HG02798 (cell line): Measurements from ENCODE around the gene COX4I2.

Experiments
- ATAC-seq: cut with Tn5 transposase; IDR thresholded peaks from one replicate; pipeline ENCODE4 v1.9.1; 2021; ENCODE audit warnings: mild to moderate bottlenecking; ENCODE audit not compliant: unreplicated experiment, poor library complexity

COX4I2 gene

DNA sequence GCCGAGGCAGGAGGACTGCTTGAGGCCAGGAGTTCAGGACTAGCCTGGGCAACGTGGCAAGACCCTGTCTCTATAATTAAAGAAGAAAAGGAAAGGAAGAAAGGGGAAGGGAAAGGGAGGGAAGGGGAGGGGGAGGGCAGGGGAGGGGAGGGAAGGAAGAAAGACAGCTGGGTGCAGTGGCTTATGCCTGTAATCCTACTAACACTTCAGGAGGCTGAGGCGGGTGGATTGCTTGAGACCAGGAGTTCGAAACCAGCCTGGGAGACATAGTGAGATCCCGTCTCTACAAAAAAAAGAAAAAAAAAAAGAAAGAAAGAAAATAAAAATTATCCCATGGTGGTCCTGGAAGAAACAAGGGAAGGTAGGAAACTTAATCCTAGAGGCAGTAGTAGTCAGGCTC lies 51.4 kb downstream of the COX4I2 start:
- ATAC-seq = no peak

DNA sequence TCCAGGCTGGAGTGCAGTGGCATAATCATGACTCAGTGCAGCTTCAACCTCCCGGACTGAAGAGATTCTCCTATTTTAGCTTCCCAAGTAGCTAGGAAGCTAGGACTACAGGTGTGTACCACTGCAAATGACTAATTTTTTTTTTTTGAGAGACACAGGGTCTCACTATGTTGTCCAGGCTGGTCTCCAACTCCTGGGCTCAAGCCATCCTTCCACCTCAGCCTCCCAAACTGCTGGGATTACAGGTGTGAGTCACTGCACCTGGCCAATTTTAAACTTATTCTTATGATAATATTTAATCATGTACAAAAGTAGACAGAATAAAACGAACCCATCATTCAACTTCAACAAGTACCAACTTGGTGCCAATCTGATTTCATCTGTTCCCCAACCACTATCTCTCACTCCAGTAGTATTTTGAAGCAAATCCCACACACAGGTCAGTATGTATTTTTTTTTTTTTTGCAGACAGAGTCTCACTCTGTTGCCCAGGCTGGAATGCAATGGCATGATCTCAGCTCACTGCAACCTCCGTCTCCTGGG lies 52.5 kb downstream of the COX4I2 start:
- ATAC-seq = no peak

DNA sequence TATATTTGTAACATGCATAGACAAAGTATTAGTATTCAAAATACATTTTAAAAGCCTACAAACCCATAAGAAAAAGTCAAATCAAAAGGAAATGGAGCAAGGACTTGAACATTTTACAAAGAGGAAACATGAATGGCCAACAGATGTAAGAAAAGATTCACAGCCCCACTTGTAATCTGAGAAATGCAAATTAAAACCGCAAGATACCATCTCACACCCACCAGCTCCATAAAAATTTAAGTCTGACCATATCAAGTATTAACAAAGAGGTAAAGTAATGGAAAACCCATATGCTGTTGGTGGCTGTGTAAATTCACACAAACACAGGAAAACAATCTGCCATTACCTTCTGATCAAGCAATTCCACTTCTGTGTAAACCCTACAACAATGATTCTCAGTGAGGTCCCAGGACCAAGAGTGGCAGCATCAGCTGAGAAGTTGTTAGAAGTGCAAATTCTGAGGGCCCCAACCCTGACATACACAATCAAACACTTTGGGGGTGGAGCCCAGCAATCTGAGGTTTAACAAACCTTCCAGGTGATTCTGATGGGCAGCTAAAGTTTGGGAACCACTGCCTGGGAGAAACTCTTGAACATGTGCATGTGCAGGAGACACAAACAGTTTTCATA lies 54.0 kb downstream of the COX4I2 start:
- peak; percentile 67 for ATAC-seq

DNA sequence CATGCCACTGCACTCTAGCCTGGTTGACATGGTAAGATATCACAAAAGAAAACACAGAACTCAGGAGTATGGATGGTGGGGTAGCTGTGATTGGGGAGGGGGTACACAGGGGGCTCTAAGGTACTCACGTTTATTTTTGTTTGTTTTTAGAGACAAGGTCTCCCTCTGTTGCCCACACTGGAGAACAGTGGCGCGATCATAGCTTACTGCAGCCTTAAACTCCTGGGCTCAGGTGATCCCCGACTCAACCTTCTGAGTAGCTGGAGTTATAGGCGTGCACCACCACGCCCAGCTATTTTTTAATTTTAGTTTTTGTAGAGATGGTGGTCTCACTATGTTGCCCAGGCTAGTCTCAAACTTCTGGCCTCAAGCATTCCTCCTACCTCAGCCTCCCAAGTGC lies 55.7 kb downstream of the COX4I2 start:
- no peak for ATAC-seq

DNA sequence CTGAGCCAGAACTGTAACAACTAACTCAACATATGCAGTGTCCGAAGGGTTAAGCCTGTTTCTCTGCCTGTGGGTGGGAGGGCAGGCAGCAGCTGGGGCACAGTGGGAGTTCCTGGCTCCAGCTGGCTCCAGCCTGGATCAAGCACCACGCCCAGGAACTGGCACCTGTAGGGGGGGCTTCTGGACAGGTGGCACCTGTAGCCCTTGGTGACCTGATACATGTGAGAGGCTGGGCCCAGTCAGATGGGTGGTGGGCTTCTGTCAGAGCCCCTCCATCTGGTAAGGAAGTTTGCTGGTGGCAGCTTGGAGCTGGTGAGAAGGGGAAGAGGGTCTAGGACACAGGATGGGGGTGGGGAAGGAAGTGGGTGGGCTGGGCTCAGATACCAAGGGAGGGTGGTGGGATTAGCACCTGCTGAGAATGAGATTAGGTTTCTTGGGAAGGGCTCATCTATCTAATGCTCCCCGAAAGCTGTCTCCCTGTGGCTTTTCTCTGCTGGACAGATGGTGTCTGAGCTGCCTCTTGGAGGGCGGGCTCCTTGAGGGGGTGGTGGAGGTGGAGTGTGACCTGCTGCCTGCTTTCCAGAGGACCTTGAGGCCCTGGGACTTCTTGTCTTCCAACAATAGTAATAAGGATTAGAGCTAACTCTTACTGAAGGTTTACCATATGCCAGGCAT lies 56.4 kb downstream of the COX4I2 start:
- no peak for ATAC-seq
